K562 (cell line): ENCODE measurements around the gene SERPINE1. TPM values are rescaled to one million over a fixed set of nuclear protein-coding genes. Genes with fewer than 3 reads are reported as not detected.

Experiments
- CBFA2T2 ChIP-seq: fragments of 450-650 bp; conservative IDR thresholded peaks from 2 replicates; pipeline ENCODE4 v1.6.1; 2017; ENCODE audit warnings: mild to moderate bottlenecking
- ELK1 ChIP-seq: sonication (generic); formaldehyde crosslinking; IDR thresholded peaks from 2 replicates; pipeline ENCODE4 v1.8.1; 2022; ENCODE audit warnings: missing genetic modification reagents
- NUFIP1 ChIP-seq: fragments of 450-650 bp; IDR thresholded peaks from 2 replicates; pipeline ENCODE4 v1.6.1; 2018; ENCODE audit not compliant: partially characterized antibody
- POLR3A ChIP-seq: IDR thresholded peaks from 2 replicates; pipeline ENCODE4 v1.6.1; 2011; ENCODE audit warnings: borderline replicate concordance, mild to moderate bottlenecking, moderate library complexity; ENCODE audit not compliant: insufficient read length, insufficient read depth; ENCODE audit errors: extremely low read depth
- PYGO2 ChIP-seq: fragments of 450-650 bp; IDR thresholded peaks from 2 replicates; pipeline ENCODE4 v1.6.1; 2016; ENCODE audit warnings: mild to moderate bottlenecking, missing genetic modification characterization, moderate library complexity, missing compliant biosample characterization
- RBM39 ChIP-seq: fragments of 200-400 bp; formaldehyde crosslinking; optimal IDR thresholded peaks from 2 replicates; pipeline ENCODE3; 2018; ENCODE audit warnings: low read depth, low read length
- RHOXF2B ChIP-seq: fragments of 250-450 bp; sonication (Bioruptor Pico); conservative IDR thresholded peaks from 2 replicates; pipeline ENCODE4 v1.5.1; 2021
- TCF7 ChIP-seq: sonication (generic); IDR thresholded peaks from 2 replicates; pipeline ENCODE4 v1.6.1; 2016; ENCODE audit warnings: antibody characterized with exemption, borderline replicate concordance
- ZBTB26 ChIP-seq: fragments of 450-650 bp; formaldehyde crosslinking; IDR thresholded peaks from 2 replicates; pipeline ENCODE4 v1.4.0; 2022; ENCODE audit warnings: missing genetic modification characterization
- ZKSCAN8 ChIP-seq: fragments of 200-800 bp; sonication (Bioruptor generic); IDR thresholded peaks from 2 replicates; pipeline ENCODE4 v1.6.1; 2016; ENCODE audit warnings: missing genetic modification characterization, missing compliant biosample characterization
- ZNF280A ChIP-seq: fragments of 450-650 bp; IDR thresholded peaks from 2 replicates; pipeline ENCODE4 v1.6.1; 2018; ENCODE audit warnings: mild to moderate bottlenecking, low read depth; ENCODE audit not compliant: partially characterized antibody
- ZNF318 ChIP-seq, 2 experiments: fragments of 450-650 bp; IDR thresholded peaks; 2 replicates each; pipeline ENCODE4 v1.6.1; 2016; ENCODE audit warnings: mild to moderate bottlenecking in 2 of 2, borderline replicate concordance in 1 of 2, low read depth in 1 of 2, moderate library complexity in 1 of 2
- ZNF347 ChIP-seq: fragments of 450-650 bp; formaldehyde crosslinking; IDR thresholded peaks from 2 replicates; pipeline ENCODE4 v1.4.0; 2020; ENCODE audit warnings: low read depth, mild to moderate bottlenecking, moderate library complexity
- ZNF408 ChIP-seq: fragments of 250-450 bp; sonication (Bioruptor Pico); IDR thresholded peaks from 2 replicates; pipeline ENCODE4 v1.4.0; 2020; ENCODE audit warnings: low read depth, mild to moderate bottlenecking, moderate library complexity
- polyA plus RNA-seq, 8 experiments: library from polyadenylated mRNA; depleted of rRNA in 4 of 8; stranded (reverse) in 5 of 8; unstranded in 3 of 8; fragments of >200 nt; fragmentation: Nextera tagmentation in 2 of 8; fragmentation: Illumina TruSeq in 1 of 8; extraction: Ambion mirVana in 2 of 8; extraction: Trizol in 1 of 8; gene quantifications; 2 replicates each; pipeline versions ENCODE4 v1.2.1 to v1.2.3, GENCODE V29; 2011 to 2014; ENCODE audit warnings: inconsistent platforms in 1 of 8, missing spikeins in 1 of 8
- total RNA-seq, 7 experiments: library from RNA; depleted of rRNA in 6 of 7; stranded (reverse); fragments of >200 nt in 6 of 7; fragmentation: Illumina TruSeq in 2 of 7; extraction: Trizol in 2 of 7; gene quantifications; 2 replicates each; pipeline versions ENCODE4 v1.2.1 to v1.2.3, GENCODE V29; 2011 to 2021; ENCODE audit warnings: low replicate concordance in 1 of 7

Gene SERPINE1
- total and polyA plus RNA-seq, 9 of the 15 experiments (the other 6 are each of a cell fraction or from before 2014, with no cell fraction given), result 0.22 to 4.8 (median 0.91) TPM

- TF ChIP-seq ZNF318 (IDR thresholded peaks at IDR 0.05; ENCODE audit: borderline replicate concordance in 1 of 2, low read depth in 1 of 2), result no peak
- 0 out of 2 replicates have a peak, but pooled peaks have one; percentile 5 for TF ChIP-seq ZBTB26 (CRISPR knock-in tag)
- peak; percentile 84 for TF ChIP-seq CBFA2T2
- no peak for TF ChIP-seq RBM39
- no peak for TF ChIP-seq PYGO2 (tag)
- TF ChIP-seq ZNF408 (CRISPR knock-in tag), result no peak
- TF ChIP-seq ZNF280A, result no peak
- no peak for TF ChIP-seq ELK1 (CRISPR knock-in tag)
- peak; percentile 22; the same call in 1 of the 2 replicates for TF ChIP-seq TCF7
- no peak for TF ChIP-seq RHOXF2B (CRISPR knock-in tag)
- no peak for TF ChIP-seq POLR3A
- no peak for TF ChIP-seq ZNF347 (CRISPR knock-in tag)
- no peak for TF ChIP-seq ZKSCAN8 (CRISPR knock-in tag)
- no peak for TF ChIP-seq NUFIP1
Measured at GRCh38 chr7:101165075-101165957, 38.4 kb downstream of the SERPINE1 start, which contains the start of gene VGF (continued).
